ENCODE measurements around the gene EPS8. TPM values are rescaled to one million over a fixed set of nuclear protein-coding genes. Genes with fewer than 3 reads are reported as not detected.

EPS8 gene
- polyA plus RNA-seq, 3 donors = 4.1 to 4.8 (median 4.3) TPM

DNA sequence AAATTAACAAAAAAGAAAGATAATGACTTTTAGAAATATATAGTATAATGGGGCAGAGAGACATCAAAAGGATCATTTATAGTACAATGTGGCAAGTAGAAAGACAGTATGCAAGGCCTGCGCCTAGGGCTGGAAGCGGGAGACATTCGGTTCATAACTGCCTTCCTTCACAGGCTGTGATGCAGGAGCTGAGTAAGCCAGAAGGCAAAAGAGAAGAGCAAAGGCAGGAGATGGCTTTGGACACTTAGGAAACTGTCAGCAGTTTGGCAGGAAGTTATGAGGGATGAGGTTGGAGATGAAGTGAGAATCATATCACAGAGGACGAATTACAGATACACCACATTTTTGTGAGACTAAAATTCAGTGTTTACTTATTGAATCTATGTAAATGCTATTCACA lies 97.8 kb downstream of the EPS8 start:
- no peak overlapping the region for H3K4me2 ChIP-seq (replicated peaks; ENCODE audit: extremely low read depth, low read length, poor library complexity, severe bottlenecking)
- H3K27me3 ChIP-seq (ENCODE audit: control insufficient read depth in 2 of 2, insufficient read depth in 2 of 2, low read length in 2 of 2) = no peaks in the 10 kb centered on the region
- Mint-ChIP-seq H3K4me1 (peaks cover 58% of the 10 kb centered on the region), H3K36me3 (no peaks in the 10 kb centered on the region), H3K27ac (peak overlapping the region in 2 of 7 donors; percentile 50 to 58), H3K9me3 (peaks cover 0 to 4% (median 0%) of the 10 kb centered on the region in 7 donors), H3K4me3 (no peak overlapping the region), H3K27me3 (ENCODE audit: low read depth in 3 of 3) (peaks cover 0 to 2% (median 0%) of the 10 kb centered on the region in 3 donors)
- DNase-seq = no peak
- peak overlapping the region in 1 of 2 donors; percentile 22 for H3K27ac ChIP-seq (ENCODE audit: low read depth in 1 of 2, low read length in 2 of 2)
- peaks cover 40 to 64% of the 10 kb centered on the region in 2 donors for H3K4me1 ChIP-seq (ENCODE audit: control insufficient read depth in 1 of 2, insufficient read depth in 2 of 2, low read length in 2 of 2)
- H3K36me3 ChIP-seq (replicated peaks in 1 of 2; ENCODE audit: control insufficient read depth in 1 of 2, insufficient read depth in 2 of 2, low read length in 2 of 2) = no peaks in the 10 kb centered on the region
- H3K9ac ChIP-seq (ENCODE audit: insufficient read depth, low read length, poor library complexity, severe bottlenecking) = no peak overlapping the region
- H3K79me2 ChIP-seq (ENCODE audit: insufficient read depth, low read length) = no peaks in the 10 kb centered on the region
- H3K4me3 ChIP-seq (replicated peaks in 1 of 3; ENCODE audit: low read depth in 2 of 3, low read length in 3 of 3) = no peak overlapping the region
- H2AFZ ChIP-seq (ENCODE audit: insufficient read depth, low read depth, low read length, poor library complexity, severe bottlenecking) = no peak overlapping the region
- TF ChIP-seq CTCF (IDR thresholded peaks at IDR 0.05) = no peak
- no peaks in the 10 kb centered on the region for H4K20me1 ChIP-seq (ENCODE audit: insufficient read depth, low read length)
- intact Hi-C loops (cut with micrococcal nuclease) = loop anchor here in 1 of 2 donors (10.0 kb wide), 2 partner anchors 93 to 157 kb away; partner anchors contain the start of gene EPS8
- H3K9me3 ChIP-seq (replicated peaks in 1 of 2; ENCODE audit: control insufficient read depth in 1 of 2, insufficient read depth in 1 of 2, low read length in 2 of 2) = peaks cover 0 to 3% of the 10 kb centered on the region in 2 donors
- WGBS (ENCODE audit: insufficient coverage) = 100% methylated on average over 1 of the region's 4 CpGs

DNA sequence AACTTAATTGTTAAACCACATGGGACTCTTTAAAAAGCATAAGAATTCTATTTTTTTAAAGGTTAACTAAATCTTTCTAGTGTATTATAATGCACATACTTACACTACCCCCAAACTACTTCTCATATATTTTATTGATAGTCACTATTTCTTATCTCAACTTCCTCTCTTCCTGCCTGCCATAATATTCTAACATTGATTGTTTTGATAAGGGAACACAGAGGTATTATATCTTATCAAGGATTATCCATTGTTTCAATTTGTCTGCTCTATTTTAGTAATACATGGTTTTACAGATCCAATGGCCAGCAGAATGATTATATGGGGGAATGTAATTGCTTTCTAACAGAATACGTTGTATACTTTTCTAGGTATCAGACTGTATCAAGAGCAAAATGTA lies 98.9 kb downstream of the EPS8 start:
- Histone ChIP-seq H3K27me3 (ENCODE audit: control insufficient read depth in 2 of 2, insufficient read depth in 2 of 2, low read length in 2 of 2) (no peaks in the 10 kb centered on the region), H3K27ac (ENCODE audit: low read depth in 1 of 2, low read length in 2 of 2) (peak overlapping the region in 1 of 2 donors; percentile 22), H3K4me3 (replicated peaks in 1 of 3; ENCODE audit: low read depth in 2 of 3, low read length in 3 of 3) (no peak overlapping the region), H3K4me2 (replicated peaks; ENCODE audit: extremely low read depth, low read length, poor library complexity, severe bottlenecking) (no peak overlapping the region), H3K4me1 (ENCODE audit: control insufficient read depth in 1 of 2, insufficient read depth in 2 of 2, low read length in 2 of 2) (peaks cover 40 to 64% of the 10 kb centered on the region in 2 donors), H3K79me2 (ENCODE audit: insufficient read depth, low read length) (no peaks in the 10 kb centered on the region), H3K36me3 (replicated peaks in 1 of 2; ENCODE audit: control insufficient read depth in 1 of 2, insufficient read depth in 2 of 2, low read length in 2 of 2) (no peaks in the 10 kb centered on the region), H4K20me1 (ENCODE audit: insufficient read depth, low read length) (no peaks in the 10 kb centered on the region), H2AFZ (ENCODE audit: insufficient read depth, low read depth, low read length, poor library complexity, severe bottlenecking) (no peak overlapping the region), H3K9ac (ENCODE audit: insufficient read depth, low read length, poor library complexity, severe bottlenecking) (no peak overlapping the region), H3K9me3 (replicated peaks in 1 of 2; ENCODE audit: control insufficient read depth in 1 of 2, insufficient read depth in 1 of 2, low read length in 2 of 2) (peaks cover 0 to 3% of the 10 kb centered on the region in 2 donors)
- intact Hi-C loops (cut with micrococcal nuclease) = loop anchor here in 1 of 2 donors (10.0 kb wide), 2 partner anchors 94 to 156 kb away; partner anchors contain the start of gene EPS8
- Mint-ChIP-seq H3K27me3 (ENCODE audit: low read depth in 3 of 3) (peaks cover 0 to 2% (median 0%) of the 10 kb centered on the region in 3 donors), H3K9me3 (peaks cover 0 to 4% (median 0%) of the 10 kb centered on the region in 7 donors), H3K4me3 (no peak overlapping the region), H3K4me1 (peaks cover 58% of the 10 kb centered on the region), H3K27ac (no peak overlapping the region), H3K36me3 (no peaks in the 10 kb centered on the region)
- no peak for TF ChIP-seq CTCF (IDR thresholded peaks at IDR 0.05)
- WGBS (ENCODE audit: insufficient coverage) = no CpG with 5 or more reads among the region's 1 CpG
- DNase-seq = no peak
